HG03103 (cell line): ENCODE measurements around the gene CHL1.

Source experiments
- ATAC-seq: cut with Tn5 transposase; IDR thresholded peaks from one replicate; pipeline ENCODE4 v1.9.1; 2021; ENCODE audit warnings: low read depth; ENCODE audit not compliant: unreplicated experiment

The CHL1 gene

DNA sequence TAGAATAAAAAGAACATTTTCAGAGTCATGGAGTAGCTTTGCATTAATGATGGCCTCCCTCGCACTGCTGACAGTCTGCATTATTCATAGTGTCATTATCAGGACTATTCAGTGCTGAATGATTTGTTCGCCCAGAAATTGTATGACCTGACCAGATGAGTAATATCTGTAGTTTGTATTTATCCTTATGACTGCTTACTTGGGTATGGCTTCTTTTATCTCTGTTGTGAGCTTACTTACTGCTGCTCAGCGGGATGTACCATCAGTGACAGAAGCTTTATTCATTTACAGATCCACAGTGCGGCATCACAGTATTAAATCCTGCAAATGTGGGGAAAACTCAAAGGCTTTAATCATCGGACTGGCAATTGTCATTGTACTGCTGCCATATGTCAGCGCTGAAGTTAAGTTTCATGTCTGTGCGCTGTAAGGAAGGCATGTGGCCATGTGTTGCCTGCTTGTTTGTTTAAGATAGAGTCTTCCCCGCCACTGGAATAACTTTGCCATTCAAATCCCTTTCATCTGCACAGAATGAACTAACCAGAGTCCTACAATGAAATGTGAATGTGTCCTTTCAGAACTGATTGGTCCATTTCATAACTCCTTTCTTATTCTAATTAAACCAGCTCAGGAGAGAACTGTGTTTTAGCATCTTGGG lies 262.2 kb downstream of the CHL1 start:
- ATAC-seq = no peak
